Loucy (cell line): ENCODE data around the gene ALOX12B.

Source experiments
- H2AFZ ChIP-seq: fragments of 200-600 bp; sonication (generic); 2 replicates; pipeline ENCODE4 v1.6.0; 2016; ENCODE audit warnings: antibody characterized with exemption, mild to moderate bottlenecking, low read length, moderate library complexity
- H3F3A ChIP-seq: fragments of 200-600 bp; 2 replicates; pipeline ENCODE4 v1.6.0; 2016; ENCODE audit warnings: antibody characterized with exemption, low read depth, mild to moderate bottlenecking
- H3K27me3 ChIP-seq: fragments of 200-600 bp; sonication (generic); 2 replicates; pipeline ENCODE4 v1.6.1; 2014; ENCODE audit warnings: low read length, mild to moderate bottlenecking; ENCODE audit not compliant: insufficient read depth, poor library complexity, severe bottlenecking
- H3K36me3 ChIP-seq: fragments of 200-600 bp; sonication (generic); 2 replicates; pipeline ENCODE4 v1.6.1; 2016; ENCODE audit warnings: low read length; ENCODE audit not compliant: insufficient read depth
- H3K4me1 ChIP-seq: fragments of 200-600 bp; sonication (generic); 2 replicates; pipeline ENCODE4 v1.5.1; 2014; ENCODE audit warnings: low read length, mild to moderate bottlenecking; ENCODE audit not compliant: insufficient read depth, poor library complexity, severe bottlenecking
- H3K4me2 ChIP-seq: fragments of 200-600 bp; sonication (generic); 2 replicates; pipeline ENCODE4 v1.6.0; 2014; ENCODE audit warnings: antibody characterized with exemption, low read length, low read depth, mild to moderate bottlenecking; ENCODE audit not compliant: poor library complexity, severe bottlenecking
- H3K4me3 ChIP-seq: fragments of 200-600 bp; sonication (generic); 2 replicates; pipeline ENCODE4 v1.5.1; 2014; ENCODE audit warnings: low read length, mild to moderate bottlenecking, mixed read lengths; ENCODE audit not compliant: poor library complexity, severe bottlenecking
- H3K79me2 ChIP-seq: fragments of 200-600 bp; sonication (generic); 2 replicates; pipeline ENCODE4 v1.6.1; 2014; ENCODE audit warnings: low read length; ENCODE audit not compliant: insufficient read depth
- H3K9ac ChIP-seq: fragments of 200-600 bp; sonication (generic); 2 replicates; pipeline ENCODE4 v1.6.0; 2014; ENCODE audit warnings: mild to moderate bottlenecking, low read depth, low read length, moderate library complexity; ENCODE audit not compliant: poor library complexity, severe bottlenecking
- H3K9me2 ChIP-seq: fragments of 200-600 bp; sonication (generic); replicated peaks from 2 replicates; pipeline ENCODE4 v1.6.1; 2016; ENCODE audit warnings: low read depth, low read length, mixed read lengths
- H3K9me3 ChIP-seq: fragments of 200-600 bp; sonication (generic); 2 replicates; pipeline ENCODE4 v1.6.1; 2014; ENCODE audit warnings: mild to moderate bottlenecking, antibody characterized with exemption, low read length, low read depth; ENCODE audit not compliant: insufficient read depth
- H4K20me1 ChIP-seq: fragments of 200-600 bp; sonication (generic); 2 replicates; pipeline ENCODE4 v1.6.0; 2014; ENCODE audit warnings: antibody characterized with exemption, low read length, mild to moderate bottlenecking; ENCODE audit not compliant: insufficient read depth, poor library complexity, severe bottlenecking
- EZH2phosphoT487 ChIP-seq: fragments of 200-600 bp; IDR thresholded peaks from 2 replicates; pipeline ENCODE4 v1.6.1; 2018; ENCODE audit warnings: antibody characterized with exemption, mild to moderate bottlenecking, moderate library complexity, borderline replicate concordance
- TF ChIP-seq, protein P1 (sequence below): fragments of 200-600 bp; sonication (generic); conservative IDR thresholded peaks from 2 replicates; pipeline ENCODE4 v1.5.1; 2014; ENCODE audit warnings: mild to moderate bottlenecking, antibody characterized with exemption, low read length

Gene ALOX12B

DNA sequence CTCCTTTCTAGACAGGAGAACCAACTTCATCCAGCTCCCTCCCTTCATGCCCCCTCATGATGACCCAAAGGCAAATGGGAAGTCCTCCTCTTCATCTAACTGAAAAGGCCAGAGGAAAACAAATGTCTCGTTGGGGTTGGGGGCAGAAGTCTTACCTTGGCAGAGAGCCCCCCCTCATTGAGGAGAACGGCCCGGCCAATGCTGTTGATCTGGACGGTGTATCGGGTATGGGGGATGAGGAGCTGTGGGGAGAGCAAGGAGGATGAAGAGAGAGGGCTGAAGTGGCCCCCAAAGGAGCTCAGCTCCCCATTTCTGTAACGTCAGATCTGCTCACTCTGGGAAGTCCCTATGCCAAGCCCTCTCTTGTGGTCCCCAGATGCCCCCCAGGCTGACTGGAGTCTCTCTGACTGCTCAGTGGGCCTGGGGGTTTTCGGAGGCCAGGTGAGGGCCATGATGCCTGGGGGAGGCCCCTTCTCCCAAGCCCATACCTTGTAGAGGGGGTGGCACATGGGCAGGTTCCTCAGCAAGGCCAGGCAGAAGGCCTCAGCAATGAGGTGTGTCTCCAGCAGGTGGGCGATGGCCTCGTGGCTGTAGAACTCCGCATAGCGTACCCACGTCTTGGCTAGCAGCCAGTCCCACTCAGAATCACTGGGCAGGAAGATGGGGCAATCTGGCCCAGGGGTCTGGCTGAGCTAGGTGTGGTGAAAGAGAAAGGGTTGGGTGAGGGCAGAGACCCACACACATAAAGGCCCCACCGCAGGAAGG lies 10.8 kb downstream of the ALOX12B start:
- Histone ChIP-seq H3K9ac (no peak overlapping the region), H2AFZ (no peak overlapping the region), H3K4me1 (peaks cover 5% of the 10 kb centered on the region), H3K79me2 (no peaks in the 10 kb centered on the region), H3K27me3 (peaks cover 7% of the 10 kb centered on the region), H3F3A (no peaks in the 10 kb centered on the region), H3K4me3 (no peak overlapping the region), H3K36me3 (no peaks in the 10 kb centered on the region), H3K9me2 (no peaks in the 10 kb centered on the region), H3K9me3 (no peaks in the 10 kb centered on the region), H3K4me2 (no peak overlapping the region), H4K20me1 (no peaks in the 10 kb centered on the region)
- TF ChIP-seq, protein P1, sequence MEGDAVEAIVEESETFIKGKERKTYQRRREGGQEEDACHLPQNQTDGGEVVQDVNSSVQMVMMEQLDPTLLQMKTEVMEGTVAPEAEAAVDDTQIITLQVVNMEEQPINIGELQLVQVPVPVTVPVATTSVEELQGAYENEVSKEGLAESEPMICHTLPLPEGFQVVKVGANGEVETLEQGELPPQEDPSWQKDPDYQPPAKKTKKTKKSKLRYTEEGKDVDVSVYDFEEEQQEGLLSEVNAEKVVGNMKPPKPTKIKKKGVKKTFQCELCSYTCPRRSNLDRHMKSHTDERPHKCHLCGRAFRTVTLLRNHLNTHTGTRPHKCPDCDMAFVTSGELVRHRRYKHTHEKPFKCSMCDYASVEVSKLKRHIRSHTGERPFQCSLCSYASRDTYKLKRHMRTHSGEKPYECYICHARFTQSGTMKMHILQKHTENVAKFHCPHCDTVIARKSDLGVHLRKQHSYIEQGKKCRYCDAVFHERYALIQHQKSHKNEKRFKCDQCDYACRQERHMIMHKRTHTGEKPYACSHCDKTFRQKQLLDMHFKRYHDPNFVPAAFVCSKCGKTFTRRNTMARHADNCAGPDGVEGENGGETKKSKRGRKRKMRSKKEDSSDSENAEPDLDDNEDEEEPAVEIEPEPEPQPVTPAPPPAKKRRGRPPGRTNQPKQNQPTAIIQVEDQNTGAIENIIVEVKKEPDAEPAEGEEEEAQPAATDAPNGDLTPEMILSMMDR, result no peak
- no peak for TF ChIP-seq EZH2phosphoT487

DNA sequence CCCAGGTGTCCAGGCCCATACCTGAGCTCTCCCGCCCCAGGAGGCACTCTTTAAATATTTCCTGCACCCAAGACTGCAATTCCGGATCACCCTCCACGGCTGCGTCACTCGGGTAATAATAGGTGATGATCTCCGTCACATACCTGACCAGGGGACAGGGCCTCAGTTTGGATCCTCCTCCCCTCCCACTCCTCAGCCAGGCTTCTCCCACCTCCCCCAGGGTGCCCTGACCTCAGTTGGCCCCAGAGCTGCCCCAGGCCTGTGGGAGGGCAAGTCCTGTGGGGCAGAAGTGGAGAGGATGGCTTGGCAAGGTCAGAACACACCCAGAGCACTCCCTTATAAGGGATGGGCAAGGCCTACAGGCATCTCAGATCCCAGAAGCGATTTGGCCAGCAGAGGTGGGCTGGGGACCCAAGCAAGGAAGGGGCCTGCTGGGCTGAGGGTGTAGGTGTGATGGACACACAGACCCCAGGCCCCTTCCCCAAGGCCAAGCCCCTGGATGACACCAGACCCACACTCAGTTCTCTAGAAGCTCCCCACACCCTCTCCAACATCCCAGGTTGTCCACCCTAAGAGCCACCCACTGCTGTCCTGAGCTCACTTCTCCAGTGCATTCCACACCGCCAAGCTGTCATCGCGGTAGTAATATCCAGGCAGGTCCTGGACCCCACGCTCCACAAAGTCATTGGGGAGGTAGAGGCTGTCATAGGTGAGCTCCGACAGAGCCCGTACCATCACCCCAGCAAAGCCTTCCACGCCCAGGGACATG lies 11.8 kb downstream of the ALOX12B start:
- Histone ChIP-seq H3K9me3 (no peaks in the 10 kb centered on the region), H3F3A (no peaks in the 10 kb centered on the region), H4K20me1 (no peaks in the 10 kb centered on the region), H2AFZ (no peak overlapping the region), H3K4me1 (peaks cover 5% of the 10 kb centered on the region), H3K79me2 (no peaks in the 10 kb centered on the region), H3K4me3 (no peak overlapping the region), H3K9me2 (no peaks in the 10 kb centered on the region), H3K36me3 (no peaks in the 10 kb centered on the region), H3K9ac (no peak overlapping the region), H3K27me3 (peaks cover 7% of the 10 kb centered on the region), H3K4me2 (no peak overlapping the region)
- TF ChIP-seq EZH2phosphoT487, result no peak
- TF ChIP-seq, protein P1, result no peak

DNA sequence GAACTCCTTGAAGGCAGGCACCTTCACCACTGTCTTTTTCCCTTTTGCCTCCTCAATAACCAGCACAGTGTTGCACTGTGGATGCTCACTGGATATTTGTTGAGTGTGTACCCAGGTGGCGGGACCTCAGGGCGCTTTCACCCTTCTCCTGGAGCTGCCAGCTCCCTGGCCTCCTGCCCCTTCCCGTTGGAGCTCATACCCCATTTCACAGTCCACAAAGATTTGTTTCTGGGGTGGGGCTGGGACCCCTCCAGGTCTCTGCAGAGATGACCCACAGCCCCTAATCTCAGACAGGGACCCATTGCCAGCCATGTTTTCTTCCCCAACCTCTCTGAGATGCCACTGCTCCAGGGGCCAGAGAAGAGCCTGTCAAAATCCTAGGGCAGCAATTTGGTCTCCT lies 12.4 kb downstream of the ALOX12B start:
- H3K4me1 ChIP-seq, result peaks cover 1% of the 10 kb centered on the region
- H2AFZ ChIP-seq, result no peak overlapping the region
- no peaks in the 10 kb centered on the region for H3K36me3 ChIP-seq
- no peak overlapping the region for H3K9ac ChIP-seq
- TF ChIP-seq EZH2phosphoT487, result no peak
- TF ChIP-seq, protein P1, result no peak
- no peaks in the 10 kb centered on the region for H4K20me1 ChIP-seq
- no peak overlapping the region for H3K4me3 ChIP-seq
- H3F3A ChIP-seq, result no peaks in the 10 kb centered on the region
- H3K9me2 ChIP-seq, result no peaks in the 10 kb centered on the region
- no peaks in the 10 kb centered on the region for H3K79me2 ChIP-seq
- no peak overlapping the region for H3K4me2 ChIP-seq
- H3K9me3 ChIP-seq, result no peaks in the 10 kb centered on the region
- H3K27me3 ChIP-seq, result peaks cover 7% of the 10 kb centered on the region
